Suprapubic skin (tissue), 4 donors: ENCODE data around the gene TPT1. TPM values are rescaled to one million over a fixed set of nuclear protein-coding genes. Genes with fewer than 3 reads are reported as not detected.

ENCODE experiments used
- DNase-seq, 2 donors: peaks; one replicate each; pipeline ENCODE4 v3.0.0-alpha.2; 2019; ENCODE audit warnings: low spot score in 2 of 2
- H3K27ac ChIP-seq: fragments of 200-600 bp; sonication (generic); one replicate; pipeline ENCODE4 v1.5.1; 2019
- H3K27me3 ChIP-seq: fragments of 200-600 bp; sonication (generic); one replicate; pipeline ENCODE4 v1.5.1; 2019
- H3K36me3 ChIP-seq: fragments of 200-600 bp; sonication (generic); one replicate; pipeline ENCODE4 v1.5.1; 2019
- H3K4me1 ChIP-seq: fragments of 200-600 bp; sonication (generic); one replicate; pipeline ENCODE4 v1.5.1; 2019
- H3K4me3 ChIP-seq: fragments of 200-600 bp; sonication (generic); one replicate; pipeline ENCODE4 v1.5.1; 2019; ENCODE audit warnings: mild to moderate bottlenecking
- H3K9me3 ChIP-seq: fragments of 200-600 bp; sonication (generic); one replicate; pipeline ENCODE4 v1.5.1; 2019
- EP300 ChIP-seq: sonication (generic); formaldehyde crosslinking; IDR thresholded peaks from one replicate; pipeline ENCODE4 v1.6.1; 2017; ENCODE audit warnings: antibody characterized with exemption
- POLR2A ChIP-seq, 2 donors: fragments of 450-650 bp; IDR thresholded peaks; one replicate each; pipeline ENCODE4 v1.6.1; 2017; ENCODE audit warnings: antibody characterized with exemption in 2 of 2, mild to moderate bottlenecking in 2 of 2, moderate library complexity in 2 of 2
- POLR2AphosphoS5 ChIP-seq, 3 donors: sonication (generic); formaldehyde crosslinking; IDR thresholded peaks; one replicate each; pipeline ENCODE4 v1.6.1; 2017; ENCODE audit warnings: antibody characterized with exemption in 3 of 3
- WGBS: methylation state at CpG from one replicate; pipeline ENCODE4 v1.1.5; 2018; 5-methylcytosine and 5-hydroxymethylcytosine counted together
- total RNA-seq, 4 donors: library from RNA; depleted of rRNA; stranded (reverse); fragments of >200 nt; gene quantifications; one replicate each; pipeline ENCODE4 v1.1.0, GENCODE V29; 2016
- TF ChIP-seq, protein P1 (sequence below), 2 donors: fragments of 200-600 bp in 1 of 2; fragments of 450-650 bp in 1 of 2; sonication (generic) in 1 of 2; IDR thresholded peaks; one replicate each; pipeline ENCODE4 v1.5.1; 2016 to 2019; ENCODE audit warnings: antibody characterized with exemption in 2 of 2, mild to moderate bottlenecking in 1 of 2, moderate library complexity in 1 of 2

TPT1 gene
- total RNA-seq, 4 donors from 2014 or later: 1,947 to 2,729 (median 2,521) TPM

DNA sequence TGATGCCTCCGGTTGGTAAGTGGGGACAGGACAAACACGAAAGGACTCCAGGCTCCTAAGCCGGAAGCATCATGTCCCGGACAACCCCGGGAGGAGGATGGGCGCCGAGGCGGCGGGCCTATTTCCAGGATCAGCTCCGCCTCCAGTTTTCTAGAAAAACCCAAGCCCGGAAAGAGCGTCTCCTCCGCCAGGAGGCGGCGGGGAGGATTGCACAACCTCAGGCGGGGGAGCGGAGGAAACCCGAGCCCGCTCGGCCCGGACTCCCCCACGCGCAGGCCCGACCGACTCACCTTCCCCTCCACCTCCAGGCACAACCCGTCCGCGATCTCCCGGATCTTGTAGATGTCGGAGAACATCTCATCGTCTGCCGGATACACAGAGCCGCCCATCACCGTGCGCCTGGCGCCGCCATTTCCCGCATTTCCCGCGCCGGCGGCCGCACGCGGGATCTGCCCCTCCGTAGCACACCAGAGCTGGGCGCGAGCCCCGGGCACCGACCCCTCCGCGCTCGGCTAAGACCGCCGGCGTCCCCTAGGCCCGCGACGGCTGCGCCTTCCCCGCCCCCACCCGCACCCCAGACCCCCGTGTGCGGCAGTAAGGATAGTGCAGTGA is 455 bp downstream of the TPT1 start:
- TF ChIP-seq EP300 (no peak), POLR2AphosphoS5 (IDR thresholded peaks at IDR 0.05) (peak; percentile 28 to 80 (median 80))
- TF ChIP-seq, protein P1, sequence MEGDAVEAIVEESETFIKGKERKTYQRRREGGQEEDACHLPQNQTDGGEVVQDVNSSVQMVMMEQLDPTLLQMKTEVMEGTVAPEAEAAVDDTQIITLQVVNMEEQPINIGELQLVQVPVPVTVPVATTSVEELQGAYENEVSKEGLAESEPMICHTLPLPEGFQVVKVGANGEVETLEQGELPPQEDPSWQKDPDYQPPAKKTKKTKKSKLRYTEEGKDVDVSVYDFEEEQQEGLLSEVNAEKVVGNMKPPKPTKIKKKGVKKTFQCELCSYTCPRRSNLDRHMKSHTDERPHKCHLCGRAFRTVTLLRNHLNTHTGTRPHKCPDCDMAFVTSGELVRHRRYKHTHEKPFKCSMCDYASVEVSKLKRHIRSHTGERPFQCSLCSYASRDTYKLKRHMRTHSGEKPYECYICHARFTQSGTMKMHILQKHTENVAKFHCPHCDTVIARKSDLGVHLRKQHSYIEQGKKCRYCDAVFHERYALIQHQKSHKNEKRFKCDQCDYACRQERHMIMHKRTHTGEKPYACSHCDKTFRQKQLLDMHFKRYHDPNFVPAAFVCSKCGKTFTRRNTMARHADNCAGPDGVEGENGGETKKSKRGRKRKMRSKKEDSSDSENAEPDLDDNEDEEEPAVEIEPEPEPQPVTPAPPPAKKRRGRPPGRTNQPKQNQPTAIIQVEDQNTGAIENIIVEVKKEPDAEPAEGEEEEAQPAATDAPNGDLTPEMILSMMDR (IDR thresholded peaks at IDR 0.05): peak; percentile 44 to 62
- H3K36me3 ChIP-seq: peaks cover 54% of the 10 kb centered on the region
- H3K27me3 ChIP-seq: no peaks in the 10 kb centered on the region
- H3K27ac ChIP-seq: peak overlapping the region; percentile 99
- H3K4me1 ChIP-seq: peaks cover 54% of the 10 kb centered on the region
- peak overlapping the region; percentile 77 for H3K4me3 ChIP-seq
- peak; percentile 92 to 96 for DNase-seq
- WGBS: 0% methylated on average over 13 of the region's 64 CpGs
- no peaks in the 10 kb centered on the region for H3K9me3 ChIP-seq

GRCh38 chr13:45339867-45340266 is 1.1 kb downstream of the TPT1 start:
- Histone ChIP-seq H3K36me3 (peaks cover 54% of the 10 kb centered on the region), H3K27me3 (no peaks in the 10 kb centered on the region)

GRCh38 chr13:45339399-45339798 is 1.6 kb downstream of the TPT1 start:
- H3K4me1 ChIP-seq: peaks cover 61% of the 10 kb centered on the region
- no peaks in the 10 kb centered on the region for H3K9me3 ChIP-seq
- no peak overlapping the region for H3K27ac ChIP-seq
- no peaks in the 10 kb centered on the region for H3K27me3 ChIP-seq
- H3K36me3 ChIP-seq: peaks cover 51% of the 10 kb centered on the region
- TF ChIP-seq POLR2AphosphoS5 (IDR thresholded peaks at IDR 0.05) (no peak), POLR2A (IDR thresholded peaks at IDR 0.05) (no peak), EP300 (no peak)
- TF ChIP-seq, protein P1 (IDR thresholded peaks at IDR 0.05): no peak
- DNase-seq: no peak
- H3K4me3 ChIP-seq: peak overlapping the region; percentile 77

More at GRCh38 chr13:45339867-45340266, 1.1 kb downstream of the TPT1 start:
- no peak for DNase-seq
- H3K27ac ChIP-seq: peak overlapping the region; percentile 99
- no peaks in the 10 kb centered on the region for H3K9me3 ChIP-seq
- H3K4me1 ChIP-seq: peaks cover 61% of the 10 kb centered on the region
- TF ChIP-seq POLR2AphosphoS5 (IDR thresholded peaks at IDR 0.05) (no peak), POLR2A (IDR thresholded peaks at IDR 0.05) (no peak), EP300 (no peak)
- TF ChIP-seq, protein P1 (IDR thresholded peaks at IDR 0.05): no peak
- H3K4me3 ChIP-seq: peak overlapping the region; percentile 77
- WGBS: 7% methylated on average over 11 of the region's 11 CpGs

- no peaks in the 10 kb centered on the region for H3K9me3 ChIP-seq
- H3K4me1 ChIP-seq: peaks cover 65% of the 10 kb centered on the region
- WGBS: 69% methylated on average over 1 of the region's 1 CpG
- H3K36me3 ChIP-seq: peaks cover 54% of the 10 kb centered on the region
- TF ChIP-seq POLR2AphosphoS5 (IDR thresholded peaks at IDR 0.05) (no peak), EP300 (no peak), POLR2A (IDR thresholded peaks at IDR 0.05) (no peak)
- H3K4me3 ChIP-seq: peak overlapping the region; percentile 11
- H3K27ac ChIP-seq: no peak overlapping the region
- no peaks in the 10 kb centered on the region for H3K27me3 ChIP-seq
- DNase-seq: no peak
Measured at GRCh38 chr13:45337803-45338202, 3.2 kb downstream of the TPT1 start.

GRCh38 chr13:45337395-45337794 is 3.6 kb downstream of the TPT1 start:
- H3K4me3 ChIP-seq: no peak overlapping the region
- 82% methylated on average over 3 of the region's 3 CpGs for WGBS
- peaks cover 65% of the 10 kb centered on the region for H3K4me1 ChIP-seq

More at GRCh38 chr13:45337395-45337794, 3.6 kb downstream of the TPT1 start:
- peaks cover 54% of the 10 kb centered on the region for H3K36me3 ChIP-seq
- TF ChIP-seq POLR2A (IDR thresholded peaks at IDR 0.05) (no peak), EP300 (no peak), POLR2AphosphoS5 (IDR thresholded peaks at IDR 0.05) (no peak)
- TF ChIP-seq, protein P1 (IDR thresholded peaks at IDR 0.05): no peak
- DNase-seq: no peak
- H3K27ac ChIP-seq: no peak overlapping the region
- H3K27me3 ChIP-seq: no peaks in the 10 kb centered on the region
- no peaks in the 10 kb centered on the region for H3K9me3 ChIP-seq
